Activated T-helper 9 cell treated with anti-CD3 and anti-CD28 coated beads, Interleukin-2, amount 50 U/mL, for 16 hours (primary cell): Measurements from ENCODE around the gene DAND5.

Experiments used
- DNase-seq: peaks from one replicate; pipeline ENCODE4 v3.0.0-alpha.2; 2020; ENCODE audit warnings: low read depth

DAND5 gene

GRCh38 chr19:13022859-13023636, 53.7 kb downstream of the DAND5 start:
- DNase-seq, result no peak

GRCh38 chr19:13023656-13024055, 54.3 kb downstream of the DAND5 start:
- DNase-seq, result no peak
